Neural cell (in vitro differentiated cells): Measurements from ENCODE around the gene ADGRG7. TPM values are rescaled to one million over a fixed set of nuclear protein-coding genes. Genes with fewer than 3 reads are reported as not detected.

ENCODE experiments used
- H2AFZ ChIP-seq: fragments of 200-600, 300-800 bp; sonication (generic), shearing (Covaris generic); 2 replicates; pipeline ENCODE4 v1.6.0; 2014; ENCODE audit warnings: low read depth, mild to moderate bottlenecking, antibody characterized with exemption, low read length, moderate library complexity
- H3F3A ChIP-seq: fragments of 200-600 bp; shearing (Covaris generic); 2 replicates; pipeline ENCODE4 v1.6.1; 2016; ENCODE audit warnings: mild to moderate bottlenecking, moderate library complexity, mixed read lengths, antibody characterized with exemption, low read length; ENCODE audit not compliant: insufficient read depth, poor library complexity, severe bottlenecking
- H3K27ac ChIP-seq: fragments of 200-600, 300-800 bp; sonication (generic), shearing (Covaris generic); 2 replicates; pipeline ENCODE4 v1.5.1; 2014; ENCODE audit warnings: mild to moderate bottlenecking, low read length, moderate library complexity
- H3K27me3 ChIP-seq: fragments of 300-800, 200-600 bp; sonication (generic), shearing (Covaris generic); 2 replicates; pipeline ENCODE4 v1.6.0; 2014; ENCODE audit warnings: mild to moderate bottlenecking, low read depth, low read length, moderate library complexity; ENCODE audit not compliant: insufficient read depth
- H3K36me3 ChIP-seq: fragments of 300-800, 200-600 bp; sonication (generic), shearing (Covaris generic); 2 replicates; pipeline ENCODE4 v1.5.1; 2014; ENCODE audit warnings: mild to moderate bottlenecking, antibody characterized with exemption, low read length, moderate library complexity; ENCODE audit not compliant: insufficient read depth
- H3K4me2 ChIP-seq: fragments of 300-800, 200-600 bp; sonication (generic), shearing (Covaris generic); 2 replicates; pipeline ENCODE4 v1.6.0; 2014; ENCODE audit warnings: mild to moderate bottlenecking, low read length
- H3K4me3 ChIP-seq: fragments of 300-800, 200-600 bp; sonication (generic), shearing (Covaris generic); 2 replicates; pipeline ENCODE4 v1.5.1; 2014; ENCODE audit warnings: mild to moderate bottlenecking, low read length, moderate library complexity
- H3K79me2 ChIP-seq: fragments of 200-600 bp; shearing (Covaris generic); replicated peaks from 2 replicates; pipeline ENCODE4 v1.6.0; 2014; ENCODE audit warnings: mild to moderate bottlenecking, low read length, moderate library complexity; ENCODE audit not compliant: insufficient read depth
- H3K9ac ChIP-seq: fragments of 300-800, 200-600 bp; sonication (generic), shearing (Covaris generic); 2 replicates; pipeline ENCODE4 v1.6.1; 2016; ENCODE audit warnings: mild to moderate bottlenecking, low read length, mixed read lengths
- H3K9me2 ChIP-seq: fragments of 200-600 bp; shearing (Covaris generic); 2 replicates; pipeline ENCODE4 v1.6.1; 2016; ENCODE audit warnings: mild to moderate bottlenecking, low read length, mixed read lengths; ENCODE audit not compliant: insufficient read depth
- H3K9me3 ChIP-seq: fragments of 200-600, 300-800 bp; sonication (generic), shearing (Covaris generic); 2 replicates; pipeline ENCODE4 v1.6.1; 2016; ENCODE audit warnings: mild to moderate bottlenecking, mixed run types, low read length, moderate library complexity, mixed read lengths
- H4K20me1 ChIP-seq: fragments of 200-600 bp; shearing (Covaris generic); 2 replicates; pipeline ENCODE4 v1.6.1; 2016; ENCODE audit warnings: mild to moderate bottlenecking, mixed run types; ENCODE audit not compliant: insufficient read depth
- EP300 ChIP-seq: fragments of 450-650 bp; conservative IDR thresholded peaks from 2 replicates; pipeline ENCODE4 v1.6.1; 2014; ENCODE audit warnings: antibody characterized with exemption, mild to moderate bottlenecking, moderate library complexity; ENCODE audit not compliant: poor library complexity, severe bottlenecking
- EZH2 ChIP-seq: fragments of 200-600, 300-800 bp; shearing (Covaris generic), sonication (generic); IDR thresholded peaks from 2 replicates; pipeline ENCODE4 v1.6.1; 2014; ENCODE audit warnings: antibody characterized with exemption, low read length, borderline replicate concordance, mild to moderate bottlenecking; ENCODE audit not compliant: insufficient read depth, poor library complexity, severe bottlenecking
- MXI1 ChIP-seq: fragments of 450-650 bp; conservative IDR thresholded peaks from 2 replicates; pipeline ENCODE4 v1.6.1; 2014; ENCODE audit warnings: antibody characterized with exemption, mild to moderate bottlenecking; ENCODE audit not compliant: poor library complexity, severe bottlenecking
- POLR2AphosphoS5 ChIP-seq: IDR thresholded peaks from 2 replicates; pipeline ENCODE4 v1.6.1; 2012
- RAD21 ChIP-seq: fragments of 450-650 bp; conservative IDR thresholded peaks from 2 replicates; pipeline ENCODE4 v1.6.1; 2014; ENCODE audit warnings: antibody characterized with exemption, mild to moderate bottlenecking, moderate library complexity
- SMC3 ChIP-seq: fragments of 450-650 bp; conservative IDR thresholded peaks from 2 replicates; pipeline ENCODE4 v1.6.1; 2014; ENCODE audit warnings: antibody characterized with exemption, mild to moderate bottlenecking, moderate library complexity; ENCODE audit not compliant: poor library complexity
- TAF1 ChIP-seq: IDR thresholded peaks from 2 replicates; pipeline ENCODE4 v1.6.1; 2012; ENCODE audit warnings: low read depth
- polyA plus RNA-seq: library from polyadenylated mRNA; depleted of rRNA; stranded (reverse); fragments of >200 nt; gene quantifications from 2 replicates; pipeline ENCODE4 v1.2.3, GENCODE V29; 2014
- TF ChIP-seq, protein P1 (sequence below): IDR thresholded peaks from 2 replicates; pipeline ENCODE4 v1.6.1; 2012; ENCODE audit warnings: borderline replicate concordance
- TF ChIP-seq, protein P2 (sequence below): fragments of 450-650 bp; IDR thresholded peaks from 2 replicates; pipeline ENCODE4 v1.5.1; 2014; ENCODE audit warnings: antibody characterized with exemption, mild to moderate bottlenecking, moderate library complexity; ENCODE audit not compliant: poor library complexity, severe bottlenecking

The ADGRG7 gene
- polyA plus RNA-seq, 1 donor from 2014 or later, result not detected

DNA sequence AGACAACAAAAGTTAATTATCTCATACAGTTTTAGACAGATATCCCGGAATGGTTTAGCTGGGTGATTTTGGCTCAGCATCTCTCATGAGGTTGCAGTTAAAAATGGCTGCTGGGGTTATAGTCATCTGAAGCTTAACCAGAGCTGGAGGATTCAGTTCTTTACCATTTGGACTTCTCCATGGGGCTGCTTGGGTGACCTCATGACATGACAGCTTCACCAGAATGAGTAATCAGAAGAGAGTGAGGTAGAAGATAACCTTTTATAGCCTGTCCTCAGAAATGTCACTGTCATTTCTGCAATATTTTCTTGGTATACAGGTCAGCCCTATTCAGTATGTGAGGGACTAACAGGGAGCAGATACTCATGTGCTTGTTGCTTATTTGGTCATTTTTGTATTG is 130.8 kb downstream of the ADGRG7 start:
- H3K27ac ChIP-seq, result no peak overlapping the region
- peaks cover 11% of the 10 kb centered on the region for H3K36me3 ChIP-seq
- no peaks in the 10 kb centered on the region for H3K9me3 ChIP-seq
- no peaks in the 10 kb centered on the region for H3K79me2 ChIP-seq
- H3K4me2 ChIP-seq, result no peak overlapping the region
- no peak overlapping the region for H3K4me3 ChIP-seq
- no peak overlapping the region for H3K9ac ChIP-seq
- H2AFZ ChIP-seq, result no peak overlapping the region
- H3K9me2 ChIP-seq, result no peaks in the 10 kb centered on the region
- no peaks in the 10 kb centered on the region for H4K20me1 ChIP-seq
- no peaks in the 10 kb centered on the region for H3K27me3 ChIP-seq
- no peaks in the 10 kb centered on the region for H3F3A ChIP-seq
- TF ChIP-seq TAF1, result no peak
- TF ChIP-seq MXI1, result no peak
- TF ChIP-seq, protein P1, sequence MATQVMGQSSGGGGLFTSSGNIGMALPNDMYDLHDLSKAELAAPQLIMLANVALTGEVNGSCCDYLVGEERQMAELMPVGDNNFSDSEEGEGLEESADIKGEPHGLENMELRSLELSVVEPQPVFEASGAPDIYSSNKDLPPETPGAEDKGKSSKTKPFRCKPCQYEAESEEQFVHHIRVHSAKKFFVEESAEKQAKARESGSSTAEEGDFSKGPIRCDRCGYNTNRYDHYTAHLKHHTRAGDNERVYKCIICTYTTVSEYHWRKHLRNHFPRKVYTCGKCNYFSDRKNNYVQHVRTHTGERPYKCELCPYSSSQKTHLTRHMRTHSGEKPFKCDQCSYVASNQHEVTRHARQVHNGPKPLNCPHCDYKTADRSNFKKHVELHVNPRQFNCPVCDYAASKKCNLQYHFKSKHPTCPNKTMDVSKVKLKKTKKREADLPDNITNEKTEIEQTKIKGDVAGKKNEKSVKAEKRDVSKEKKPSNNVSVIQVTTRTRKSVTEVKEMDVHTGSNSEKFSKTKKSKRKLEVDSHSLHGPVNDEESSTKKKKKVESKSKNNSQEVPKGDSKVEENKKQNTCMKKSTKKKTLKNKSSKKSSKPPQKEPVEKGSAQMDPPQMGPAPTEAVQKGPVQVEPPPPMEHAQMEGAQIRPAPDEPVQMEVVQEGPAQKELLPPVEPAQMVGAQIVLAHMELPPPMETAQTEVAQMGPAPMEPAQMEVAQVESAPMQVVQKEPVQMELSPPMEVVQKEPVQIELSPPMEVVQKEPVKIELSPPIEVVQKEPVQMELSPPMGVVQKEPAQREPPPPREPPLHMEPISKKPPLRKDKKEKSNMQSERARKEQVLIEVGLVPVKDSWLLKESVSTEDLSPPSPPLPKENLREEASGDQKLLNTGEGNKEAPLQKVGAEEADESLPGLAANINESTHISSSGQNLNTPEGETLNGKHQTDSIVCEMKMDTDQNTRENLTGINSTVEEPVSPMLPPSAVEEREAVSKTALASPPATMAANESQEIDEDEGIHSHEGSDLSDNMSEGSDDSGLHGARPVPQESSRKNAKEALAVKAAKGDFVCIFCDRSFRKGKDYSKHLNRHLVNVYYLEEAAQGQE, result no peak
- TF ChIP-seq SMC3, result no peak
- TF ChIP-seq EZH2, result no peak
- no peak for TF ChIP-seq POLR2AphosphoS5
- no peak for TF ChIP-seq EP300
- TF ChIP-seq, protein P2, sequence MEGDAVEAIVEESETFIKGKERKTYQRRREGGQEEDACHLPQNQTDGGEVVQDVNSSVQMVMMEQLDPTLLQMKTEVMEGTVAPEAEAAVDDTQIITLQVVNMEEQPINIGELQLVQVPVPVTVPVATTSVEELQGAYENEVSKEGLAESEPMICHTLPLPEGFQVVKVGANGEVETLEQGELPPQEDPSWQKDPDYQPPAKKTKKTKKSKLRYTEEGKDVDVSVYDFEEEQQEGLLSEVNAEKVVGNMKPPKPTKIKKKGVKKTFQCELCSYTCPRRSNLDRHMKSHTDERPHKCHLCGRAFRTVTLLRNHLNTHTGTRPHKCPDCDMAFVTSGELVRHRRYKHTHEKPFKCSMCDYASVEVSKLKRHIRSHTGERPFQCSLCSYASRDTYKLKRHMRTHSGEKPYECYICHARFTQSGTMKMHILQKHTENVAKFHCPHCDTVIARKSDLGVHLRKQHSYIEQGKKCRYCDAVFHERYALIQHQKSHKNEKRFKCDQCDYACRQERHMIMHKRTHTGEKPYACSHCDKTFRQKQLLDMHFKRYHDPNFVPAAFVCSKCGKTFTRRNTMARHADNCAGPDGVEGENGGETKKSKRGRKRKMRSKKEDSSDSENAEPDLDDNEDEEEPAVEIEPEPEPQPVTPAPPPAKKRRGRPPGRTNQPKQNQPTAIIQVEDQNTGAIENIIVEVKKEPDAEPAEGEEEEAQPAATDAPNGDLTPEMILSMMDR, result no peak
- no peak for TF ChIP-seq RAD21

DNA sequence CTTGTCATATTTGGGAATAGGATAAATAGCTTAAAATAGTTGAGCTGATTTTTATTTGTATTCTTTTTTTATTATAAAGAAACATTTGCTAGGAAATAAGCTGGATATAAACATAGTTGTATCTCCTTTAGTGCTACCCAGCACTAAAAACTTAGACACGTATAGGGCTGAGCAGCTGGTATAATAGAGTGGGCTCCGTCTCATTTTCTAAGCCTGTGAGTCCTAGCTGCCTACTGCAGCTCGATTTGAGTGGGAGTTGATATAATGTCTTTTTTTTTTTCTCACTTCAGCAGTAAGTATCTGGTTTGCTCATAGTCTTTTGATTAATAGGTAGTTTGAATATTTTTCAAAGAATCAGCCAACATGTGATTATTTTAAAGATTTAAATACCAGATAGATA is 134.1 kb downstream of the ADGRG7 start:
- no peak overlapping the region for H3K9ac ChIP-seq
- no peak overlapping the region for H3K4me3 ChIP-seq
- H2AFZ ChIP-seq, result no peak overlapping the region
- peaks cover 11% of the 10 kb centered on the region for H3K36me3 ChIP-seq
- no peak overlapping the region for H3K4me2 ChIP-seq
- no peak overlapping the region for H3K27ac ChIP-seq
- H3K9me2 ChIP-seq, result no peaks in the 10 kb centered on the region
- no peaks in the 10 kb centered on the region for H4K20me1 ChIP-seq
- H3K27me3 ChIP-seq, result no peaks in the 10 kb centered on the region
- TF ChIP-seq SMC3, result no peak
- no peaks in the 10 kb centered on the region for H3K9me3 ChIP-seq
- H3K79me2 ChIP-seq, result no peaks in the 10 kb centered on the region
- H3F3A ChIP-seq, result no peaks in the 10 kb centered on the region

DNA sequence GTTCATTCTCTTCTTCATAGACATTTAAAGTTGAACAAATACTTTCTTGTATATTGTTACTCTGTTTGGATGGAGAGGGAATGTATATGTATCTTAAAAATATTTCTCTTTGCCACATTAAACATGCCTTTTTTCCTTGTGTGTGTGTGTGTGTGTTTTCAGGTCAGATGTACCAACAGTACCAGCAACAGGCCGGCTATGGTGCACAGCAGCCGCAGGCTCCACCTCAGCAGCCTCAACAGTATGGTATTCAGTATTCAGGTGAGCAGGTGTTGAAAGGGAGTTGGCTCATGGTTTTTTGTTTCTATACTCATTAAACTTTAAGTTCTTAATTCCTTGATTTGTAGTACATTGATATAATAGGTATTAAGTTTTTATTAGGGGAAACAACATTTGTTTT is 135.3 kb downstream of the ADGRG7 start:
- Histone ChIP-seq H3K9me3 (no peaks in the 10 kb centered on the region), H3K9ac (no peak overlapping the region), H3F3A (no peaks in the 10 kb centered on the region), H3K27me3 (no peaks in the 10 kb centered on the region), H3K79me2 (no peaks in the 10 kb centered on the region), H3K4me2 (no peak overlapping the region), H4K20me1 (no peaks in the 10 kb centered on the region), H2AFZ (no peak overlapping the region), H3K27ac (no peak overlapping the region), H3K9me2 (no peaks in the 10 kb centered on the region), H3K36me3 (peaks cover 20% of the 10 kb centered on the region), H3K4me3 (no peak overlapping the region)
- no peak for TF ChIP-seq RAD21
- no peak for TF ChIP-seq TAF1
- no peak for TF ChIP-seq POLR2AphosphoS5
- TF ChIP-seq SMC3, result no peak
- no peak for TF ChIP-seq EP300
- TF ChIP-seq EZH2, result no peak
- TF ChIP-seq, protein P1, result no peak
- TF ChIP-seq MXI1, result no peak
- TF ChIP-seq, protein P2, result no peak
